Endothelial cell of umbilical vein (primary cell): ENCODE measurements around the gene RCOR3. TPM values are rescaled to one million over a fixed set of nuclear protein-coding genes. Genes with fewer than 3 reads are reported as not detected.

Source experiments
- BruUV-seq: library from RNA; stranded (reverse); fragments of 400-500 nt; replicated peaks from 2 replicates; lab custom pipeline; 2021; lab: Mats Ljungman, UMichigan
- CTCF ChIA-PET: fragments of 300-600, 350-600 bp; sonication (Branson Sonifier 250); formaldehyde crosslinking; loops from one replicate; lab custom pipeline; 2021; ENCODE audit warnings: antibody characterized with exemption, inconsistent platforms; lab: Charles Lee
- POLR2A ChIA-PET: fragments of 300-600, 350-600 bp; sonication (Branson Sonifier 250); formaldehyde crosslinking; loops from one replicate; lab custom pipeline; 2021; ENCODE audit warnings: antibody characterized with exemption, inconsistent platforms; lab: Charles Lee
- DNase-seq: peaks from one replicate; pipeline ENCODE4 v3.0.0-alpha.2; 2011; ENCODE audit warnings: low read depth, low spot score
- FAIRE-seq: peaks from 2 replicates; lab custom pipeline; 2011; peaks lifted over from hg19 to GRCh38; lab: Jason Lieb, UNC
- H2AFZ ChIP-seq: 2 replicates; pipeline ENCODE4 v1.6.0; 2012; ENCODE audit warnings: low read depth, low read length, control low read depth, inconsistent platforms
- H3K27ac ChIP-seq: 2 replicates; pipeline ENCODE4 v1.5.1; 2011; ENCODE audit warnings: low read depth, mild to moderate bottlenecking, control low read depth, low read length, moderate library complexity; ENCODE audit not compliant: insufficient read depth
- H3K27me3 ChIP-seq, 2 experiments: 2 replicates each; pipeline versions ENCODE4 v1.6.0 to v1.6.1; 2011; ENCODE audit warnings: low read length in 2 of 2, mixed read lengths in 1 of 2; ENCODE audit not compliant: control insufficient read depth in 2 of 2, insufficient read depth in 2 of 2
- H3K36me3 ChIP-seq, 2 experiments: 2 replicates in 1 of 2; 3 replicates in 1 of 2; pipeline ENCODE4 v1.5.1; 2011; ENCODE audit warnings: low read length in 2 of 2, mild to moderate bottlenecking in 1 of 2, moderate library complexity in 1 of 2; ENCODE audit not compliant: control insufficient read depth in 2 of 2, insufficient read depth in 2 of 2; ENCODE audit errors: extremely low read depth in 1 of 2
- H3K4me1 ChIP-seq: 3 replicates; pipeline ENCODE4 v1.5.1; 2011; ENCODE audit warnings: mild to moderate bottlenecking, low read length; ENCODE audit not compliant: control insufficient read depth, insufficient read depth; ENCODE audit errors: extremely low read depth
- H3K4me2 ChIP-seq: 2 replicates; pipeline ENCODE4 v1.6.1; 2011; ENCODE audit warnings: low read length, control low read depth, mixed read lengths; ENCODE audit not compliant: insufficient read depth
- H3K4me3 ChIP-seq, 3 experiments: fragments of 200-600 bp in 1 of 3; sonication (generic), shearing (Covaris generic) in 1 of 3; replicated peaks in 1 of 3; 2 replicates each; pipeline ENCODE4 v1.5.1; 2011 to 2016; ENCODE audit warnings: control low read depth in 3 of 3, low read length in 3 of 3, mild to moderate bottlenecking in 2 of 3, inconsistent platforms in 1 of 3, low read depth in 1 of 3, moderate library complexity in 1 of 3; ENCODE audit not compliant: insufficient read depth in 1 of 3
- H3K79me2 ChIP-seq: 2 replicates; pipeline ENCODE4 v1.6.0; 2012; ENCODE audit warnings: low read length, inconsistent platforms; ENCODE audit not compliant: control insufficient read depth, insufficient read depth
- H3K9ac ChIP-seq: replicated peaks from 2 replicates; pipeline ENCODE3; 2011; ENCODE audit warnings: low read length, control low read depth; ENCODE audit not compliant: insufficient read depth; ENCODE audit errors: extremely low read depth
- H3K9me1 ChIP-seq: replicated peaks from 3 replicates; pipeline ENCODE4 v1.6.0; 2011; ENCODE audit warnings: mild to moderate bottlenecking, low read length; ENCODE audit not compliant: control insufficient read depth, insufficient read depth; ENCODE audit errors: extremely low read depth
- H3K9me3 ChIP-seq: replicated peaks from 2 replicates; pipeline ENCODE4 v1.5.1; 2012; ENCODE audit warnings: low read length, inconsistent platforms; ENCODE audit not compliant: control insufficient read depth, insufficient read depth
- H4K20me1 ChIP-seq: replicated peaks from 2 replicates; pipeline ENCODE3; 2011; ENCODE audit warnings: mild to moderate bottlenecking, low read length; ENCODE audit not compliant: control insufficient read depth, insufficient read depth; ENCODE audit errors: extremely low read depth
- CTCF ChIP-seq, 2 donors: IDR thresholded peaks; 1 replicate in 1 of 2; 2 replicates in 1 of 2; pipeline ENCODE4 v1.5.1; 2011; ENCODE audit warnings: low read length in 2 of 2, mild to moderate bottlenecking in 2 of 2, moderate library complexity in 2 of 2, control low read depth in 1 of 2, inconsistent platforms in 1 of 2, low read depth in 1 of 2; ENCODE audit not compliant: insufficient read depth in 1 of 2; ENCODE audit errors: extremely low read depth in 1 of 2
- EZH2 ChIP-seq: IDR thresholded peaks from 2 replicates; pipeline ENCODE4 v1.6.1; 2012; ENCODE audit warnings: borderline replicate concordance, low read depth, mild to moderate bottlenecking, moderate library complexity, low read length, inconsistent platforms; ENCODE audit not compliant: severe bottlenecking
- FOS ChIP-seq: IDR thresholded peaks from 2 replicates; pipeline ENCODE4 v1.6.1; 2011; ENCODE audit warnings: mild to moderate bottlenecking, low read length, moderate library complexity, borderline replicate concordance; ENCODE audit not compliant: insufficient read depth
- GATA2 ChIP-seq: IDR thresholded peaks from 2 replicates; pipeline ENCODE4 v1.7.0; 2011; ENCODE audit warnings: low read depth, mild to moderate bottlenecking, moderate library complexity, mixed read lengths, low read length; ENCODE audit not compliant: insufficient read length, insufficient read depth
- JUN ChIP-seq: IDR thresholded peaks from 2 replicates; pipeline ENCODE4 v1.6.1; 2011; ENCODE audit warnings: borderline replicate concordance, low read depth; ENCODE audit not compliant: insufficient read length, insufficient read depth
- MAX ChIP-seq: IDR thresholded peaks from 2 replicates; pipeline ENCODE4 v1.6.1; 2011; ENCODE audit not compliant: insufficient read depth, insufficient read length
- MYC ChIP-seq: IDR thresholded peaks from one replicate; pipeline ENCODE4 v1.6.1; 2011; ENCODE audit warnings: mild to moderate bottlenecking, low read depth, low read length
- POLR2A ChIP-seq: IDR thresholded peaks from 2 replicates; pipeline ENCODE4 v1.6.1; 2012; ENCODE audit warnings: low read depth, mild to moderate bottlenecking, control low read depth, low read length
- POLR2AphosphoS5 ChIP-seq: IDR thresholded peaks from 2 replicates; pipeline ENCODE4 v1.6.1; 2012; ENCODE audit warnings: low read depth, mild to moderate bottlenecking, control low read depth, low read length, moderate library complexity; ENCODE audit not compliant: insufficient read depth
- dilution Hi-C: fragments of 300-500 bp; cut with MboI; formaldehyde crosslinking; loops from one replicate; pipeline ENCODE4 v1.15.0; 2019; ENCODE audit warnings: low sequenced_read_pairs; ENCODE audit not compliant: extremely low pct_ligation_motif_present
- intact Hi-C: fragments of 100-400 bp; cut with micrococcal nuclease; formaldehyde crosslinking; loops from one replicate; pipeline ENCODE4 v1.10.0; 2022
- polyA plus RNA-seq, 4 experiments: library from polyadenylated mRNA; depleted of rRNA in 3 of 4; stranded (reverse) in 3 of 4; unstranded in 1 of 4; fragments of >200 nt; gene quantifications; 2 replicates each; pipeline versions ENCODE4 v1.2.1 to v1.2.3, GENCODE V29; 2011 to 2012; ENCODE audit warnings: missing spikeins in 1 of 4
- total RNA-seq: library from RNA; stranded (reverse); gene quantifications from 2 replicates; pipeline ENCODE4 v1.2.3, GENCODE V29; 2021

RCOR3 gene
- total and polyA plus RNA-seq, 2 donors (not counting 3 experiments of a cell fraction or from before 2014, with no cell fraction given): 24.2 to 34.0 TPM

GRCh38 chr1:211282023-211282373 is 22.8 kb downstream of the RCOR3 start:
- Histone ChIP-seq H3K9me1 (no peaks in the 10 kb centered on the region), H3K79me2 (no peaks in the 10 kb centered on the region), H3K4me2 (no peak overlapping the region), H3K9me3 (no peaks in the 10 kb centered on the region), H4K20me1 (no peaks in the 10 kb centered on the region), H3K4me1 (no peaks in the 10 kb centered on the region), H3K27ac (no peak overlapping the region), H3K36me3 (peaks cover 7% of the 10 kb centered on the region in 2 experiments), H3K4me3 (no peak overlapping the region), H3K27me3 (no peaks in the 10 kb centered on the region), H2AFZ (no peak overlapping the region), H3K9ac (no peak overlapping the region)
- POLR2A ChIA-PET: no interaction called here
- BruUV-seq: no TSS peak
- TF ChIP-seq MAX: no peak
- TF ChIP-seq EZH2: no peak
- no peak for TF ChIP-seq POLR2A
- no peak for TF ChIP-seq FOS
- TF ChIP-seq GATA2: no peak
- no peak for TF ChIP-seq POLR2AphosphoS5
- no peak for TF ChIP-seq CTCF (IDR thresholded peaks at IDR 0.05; ENCODE audit: extremely low read depth in 1 of 2, insufficient read depth in 1 of 2, low read depth in 1 of 2, low read length in 2 of 2)
- TF ChIP-seq MYC: no peak
- no peak for TF ChIP-seq JUN
- FAIRE-seq: no peak
- intact Hi-C loops: no loop called here
- CTCF ChIA-PET: interaction anchor here (1.0 kb wide), 1 partner anchor 9 kb away, joined by 3 read pairs; no protein-coding TSS in a partner anchor
- DNase-seq: no peak
- dilution Hi-C loops: no loop called here
